Liver (tissue), 9 donors: Measurements from ENCODE around the gene FSD2. TPM values are rescaled to one million over a fixed set of nuclear protein-coding genes. Genes with fewer than 3 reads are reported as not detected.

Experiments
- DNase-seq: peaks from one replicate; pipeline ENCODE4 v3.0.0-alpha.2; 2017; ENCODE audit warnings: low spot score
- H3K27ac ChIP-seq, 2 donors: one replicate each; pipeline ENCODE4 v1.7.0; 2013; ENCODE audit warnings: inconsistent platforms in 2 of 2, low read length in 2 of 2, control low read depth in 1 of 2, low read depth in 1 of 2, mild to moderate bottlenecking in 1 of 2
- H3K27me3 ChIP-seq, 4 donors: one replicate each; pipeline versions ENCODE4 v1.6.1 to v1.7.0; 2013; ENCODE audit warnings: low read length in 3 of 4, inconsistent platforms in 1 of 4, mild to moderate bottlenecking in 1 of 4, moderate library complexity in 1 of 4; ENCODE audit not compliant: control insufficient read depth in 4 of 4, insufficient read depth in 4 of 4
- H3K36me3 ChIP-seq, 4 donors: one replicate each; pipeline versions ENCODE4 v1.6.1 to v1.7.0; 2013; ENCODE audit warnings: low read length in 3 of 4, mild to moderate bottlenecking in 3 of 4, low read depth in 1 of 4, moderate library complexity in 1 of 4; ENCODE audit not compliant: control insufficient read depth in 4 of 4, insufficient read depth in 3 of 4
- H3K4me1 ChIP-seq, 4 donors: one replicate each; pipeline versions ENCODE4 v1.6.1 to v1.7.0; 2013; ENCODE audit warnings: low read length in 3 of 4, mild to moderate bottlenecking in 3 of 4, moderate library complexity in 1 of 4; ENCODE audit not compliant: control insufficient read depth in 4 of 4, insufficient read depth in 4 of 4
- H3K4me3 ChIP-seq, 3 donors: one replicate each; pipeline versions ENCODE4 v1.6.1 to v1.7.0; 2013; ENCODE audit warnings: low read length in 3 of 3, control low read depth in 1 of 3, low read depth in 1 of 3, mild to moderate bottlenecking in 1 of 3
- H3K9ac ChIP-seq, 2 donors: one replicate each; pipeline ENCODE4 v1.7.0; 2013; ENCODE audit warnings: low read length in 2 of 2, mild to moderate bottlenecking in 2 of 2, moderate library complexity in 2 of 2, control low read depth in 1 of 2, low read depth in 1 of 2
- H3K9me3 ChIP-seq, 4 donors: one replicate each; pipeline versions ENCODE4 v1.6.1 to v1.7.0; 2013; ENCODE audit warnings: low read length in 3 of 4; ENCODE audit not compliant: control insufficient read depth in 4 of 4
- ATF3 ChIP-seq: IDR thresholded peaks from 2 replicates; pipeline ENCODE4 v1.6.1; 2016; ENCODE audit warnings: antibody characterized with exemption
- CTCF ChIP-seq: fragments of 150-350 bp; IDR thresholded peaks from 2 replicates; pipeline ENCODE4 v1.5.1; 2017; ENCODE audit warnings: improper control_type of control experiment, low read depth, low read length; ENCODE audit not compliant: missing input control
- EGR1 ChIP-seq, 2 donors: IDR thresholded peaks; 2 replicates each; pipeline ENCODE4 v1.6.1; 2016 to 2018; ENCODE audit warnings: antibody characterized with exemption in 2 of 2, low read depth in 2 of 2
- FOXA1 ChIP-seq: IDR thresholded peaks from 2 replicates; pipeline ENCODE4 v1.6.1; 2016; ENCODE audit warnings: antibody characterized with exemption
- FOXA2 ChIP-seq: IDR thresholded peaks from 2 replicates; pipeline ENCODE4 v1.6.1; 2016; ENCODE audit warnings: antibody characterized with exemption
- GABPA ChIP-seq, 2 donors: IDR thresholded peaks in 1 of 2; conservative IDR thresholded peaks in 1 of 2; 2 replicates each; pipeline ENCODE4 v1.6.1; 2016; ENCODE audit warnings: antibody characterized with exemption in 2 of 2, mild to moderate bottlenecking in 1 of 2, moderate library complexity in 1 of 2
- HNF4A ChIP-seq, 2 donors: conservative IDR thresholded peaks; 2 replicates each; pipeline ENCODE4 v1.6.1; 2016; ENCODE audit warnings: antibody characterized with exemption in 2 of 2, mild to moderate bottlenecking in 2 of 2
- HNF4G ChIP-seq: IDR thresholded peaks from 2 replicates; pipeline ENCODE4 v1.6.1; 2016; ENCODE audit warnings: antibody characterized with exemption
- JUND ChIP-seq, 2 donors: IDR thresholded peaks; 2 replicates each; pipeline ENCODE4 v1.6.1; 2016; ENCODE audit warnings: antibody characterized with exemption in 2 of 2
- NR2F2 ChIP-seq: IDR thresholded peaks from 2 replicates; pipeline ENCODE4 v1.6.1; 2016; ENCODE audit warnings: antibody characterized with exemption
- RAD21 ChIP-seq, 2 donors: IDR thresholded peaks; 2 replicates each; pipeline ENCODE4 v1.6.1; 2016; ENCODE audit warnings: antibody characterized with exemption in 2 of 2, mild to moderate bottlenecking in 2 of 2
- RXRA ChIP-seq, 2 donors: IDR thresholded peaks; 2 replicates each; pipeline ENCODE4 v1.6.1; 2017 to 2018; ENCODE audit warnings: antibody characterized with exemption in 2 of 2, mild to moderate bottlenecking in 1 of 2
- SP1 ChIP-seq: IDR thresholded peaks from 2 replicates; pipeline ENCODE4 v1.6.1; 2018; ENCODE audit warnings: antibody characterized with exemption, mild to moderate bottlenecking
- TAF1 ChIP-seq: conservative IDR thresholded peaks from 2 replicates; pipeline ENCODE4 v1.6.1; 2016; ENCODE audit warnings: antibody characterized with exemption, mild to moderate bottlenecking
- YY1 ChIP-seq: IDR thresholded peaks from 2 replicates; pipeline ENCODE4 v1.6.1; 2016; ENCODE audit warnings: antibody characterized with exemption, mild to moderate bottlenecking
- WGBS: extraction: QIAGEN DNeasy Blood & Tissue Kit; methylation state at CpG from one replicate; pipeline ENCODE4 v1.1.7; 2013; 5-methylcytosine and 5-hydroxymethylcytosine counted together
- polyA plus RNA-seq, 2 donors: library from polyadenylated mRNA; stranded (reverse) in 1 of 2; unstranded in 1 of 2; fragments of 200-250 nt in 1 of 2; fragments of >200 nt in 1 of 2; fragmentation: Nextera tagmentation in 1 of 2; extraction: Ambion mirVana in 1 of 2; gene quantifications; one replicate each; pipeline versions ENCODE4 v1.2.1 to v1.2.3, GENCODE V29; 2013 to 2015
- total RNA-seq, 2 donors: library from RNA; depleted of rRNA; stranded (reverse); fragments of >200 nt; gene quantifications; one replicate each; pipeline ENCODE4 v1.2.3, GENCODE V29; 2014
- TF ChIP-seq, protein P1 (sequence below): IDR thresholded peaks from 2 replicates; pipeline ENCODE4 v1.6.1; 2016; ENCODE audit warnings: antibody characterized with exemption
- TF ChIP-seq, protein P2 (sequence below): IDR thresholded peaks from 2 replicates; pipeline ENCODE4 v1.6.1; 2016; ENCODE audit warnings: antibody characterized with exemption, mild to moderate bottlenecking
- TF ChIP-seq, protein P3 (sequence below): IDR thresholded peaks from 2 replicates; pipeline ENCODE4 v1.6.1; 2016; ENCODE audit warnings: antibody characterized with exemption
- donor health status: healthy.
- donor health status: healthy.
- donor health status: healthy.
- donor health status: healthy.
- donor health status: healthy.

The FSD2 gene
- total and polyA plus RNA-seq, 4 donors: under 0.01 to 0.10 (median 0.05) TPM; not detected in 1

GRCh38 chr15:82802497-82802896 lies 3.4 kb downstream of the FSD2 start:
- H3K9ac ChIP-seq: no peak overlapping the region
- no peak for DNase-seq

DNA sequence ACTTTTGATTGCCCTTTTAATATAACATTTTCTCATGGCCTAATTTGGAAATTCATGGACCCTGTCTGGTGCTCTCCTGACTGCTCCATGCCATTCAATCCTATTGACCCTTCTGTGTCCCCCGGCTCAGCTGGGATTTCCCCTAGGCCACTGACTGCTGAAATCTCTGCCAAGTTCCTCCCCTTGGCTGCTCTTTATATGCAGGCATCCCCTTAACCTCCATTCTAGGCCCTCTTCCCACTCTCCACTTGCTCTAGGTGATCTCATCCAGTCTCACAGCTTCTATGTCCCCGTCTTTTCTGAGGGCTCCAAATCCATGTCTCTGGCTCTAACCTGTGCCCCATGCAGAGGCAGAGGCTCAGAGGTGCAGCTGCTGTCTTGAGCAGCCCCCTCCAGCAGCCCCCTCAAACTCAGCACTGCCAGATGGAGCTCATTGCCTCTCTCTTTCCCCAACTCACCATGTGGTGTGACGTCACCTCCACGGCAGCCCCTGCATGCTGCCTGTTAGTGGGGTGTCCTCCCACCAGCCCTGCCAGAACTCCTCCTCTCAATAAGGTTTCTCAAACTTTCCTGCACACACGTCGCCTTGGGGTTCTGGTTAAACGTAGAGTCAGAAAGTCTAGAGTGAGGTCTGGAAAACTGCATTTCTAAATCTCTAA lies 6.6 kb downstream of the FSD2 start:
- DNase-seq: no peak
- Histone ChIP-seq H3K27ac (no peak overlapping the region), H3K27me3 (no peaks in the 10 kb centered on the region), H3K4me1 (no peaks in the 10 kb centered on the region), H3K36me3 (no peaks in the 10 kb centered on the region), H3K4me3 (no peak overlapping the region), H3K9ac (no peak overlapping the region), H3K9me3 (no peaks in the 10 kb centered on the region)
- WGBS: 80% methylated on average over 7 of the region's 7 CpGs
- no peak for TF ChIP-seq RAD21 (IDR thresholded peaks at IDR 0.05)
- no peak for TF ChIP-seq CTCF
- TF ChIP-seq, protein P1, sequence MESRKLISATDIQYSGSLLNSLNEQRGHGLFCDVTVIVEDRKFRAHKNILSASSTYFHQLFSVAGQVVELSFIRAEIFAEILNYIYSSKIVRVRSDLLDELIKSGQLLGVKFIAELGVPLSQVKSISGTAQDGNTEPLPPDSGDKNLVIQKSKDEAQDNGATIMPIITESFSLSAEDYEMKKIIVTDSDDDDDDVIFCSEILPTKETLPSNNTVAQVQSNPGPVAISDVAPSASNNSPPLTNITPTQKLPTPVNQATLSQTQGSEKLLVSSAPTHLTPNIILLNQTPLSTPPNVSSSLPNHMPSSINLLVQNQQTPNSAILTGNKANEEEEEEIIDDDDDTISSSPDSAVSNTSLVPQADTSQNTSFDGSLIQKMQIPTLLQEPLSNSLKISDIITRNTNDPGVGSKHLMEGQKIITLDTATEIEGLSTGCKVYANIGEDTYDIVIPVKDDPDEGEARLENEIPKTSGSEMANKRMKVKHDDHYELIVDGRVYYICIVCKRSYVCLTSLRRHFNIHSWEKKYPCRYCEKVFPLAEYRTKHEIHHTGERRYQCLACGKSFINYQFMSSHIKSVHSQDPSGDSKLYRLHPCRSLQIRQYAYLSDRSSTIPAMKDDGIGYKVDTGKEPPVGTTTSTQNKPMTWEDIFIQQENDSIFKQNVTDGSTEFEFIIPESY: no peak
- no peak for TF ChIP-seq HNF4G
- TF ChIP-seq HNF4A (conservative IDR thresholded peaks at IDR 0.05): no peak
- TF ChIP-seq TAF1: no peak
- no peak for TF ChIP-seq FOXA2
- TF ChIP-seq SP1: no peak
- no peak for TF ChIP-seq RXRA (IDR thresholded peaks at IDR 0.05)
- TF ChIP-seq GABPA (IDR thresholded peaks at IDR 0.05 in 1 of 2, conservative IDR thresholded peaks at IDR 0.05 in 1 of 2): no peak
- no peak for TF ChIP-seq YY1

More at GRCh38 chr15:82802497-82802896, 3.4 kb downstream of the FSD2 start:
- H3K36me3 ChIP-seq: no peaks in the 10 kb centered on the region
- no peak overlapping the region for H3K27ac ChIP-seq
- 84% methylated on average over 1 of the region's 1 CpG for WGBS
- no peaks in the 10 kb centered on the region for H3K27me3 ChIP-seq
- TF ChIP-seq JUND (IDR thresholded peaks at IDR 0.05) (no peak), HNF4A (conservative IDR thresholded peaks at IDR 0.05) (no peak), ATF3 (no peak), GABPA (IDR thresholded peaks at IDR 0.05 in 1 of 2, conservative IDR thresholded peaks at IDR 0.05 in 1 of 2) (no peak), RAD21 (IDR thresholded peaks at IDR 0.05) (no peak), NR2F2 (no peak), SP1 (no peak), FOXA1 (no peak), EGR1 (IDR thresholded peaks at IDR 0.05; ENCODE audit: low read depth in 2 of 2) (no peak), HNF4G (no peak), TAF1 (no peak), RXRA (IDR thresholded peaks at IDR 0.05) (no peak), FOXA2 (no peak)
- TF ChIP-seq, protein P1: no peak
- TF ChIP-seq, protein P2, sequence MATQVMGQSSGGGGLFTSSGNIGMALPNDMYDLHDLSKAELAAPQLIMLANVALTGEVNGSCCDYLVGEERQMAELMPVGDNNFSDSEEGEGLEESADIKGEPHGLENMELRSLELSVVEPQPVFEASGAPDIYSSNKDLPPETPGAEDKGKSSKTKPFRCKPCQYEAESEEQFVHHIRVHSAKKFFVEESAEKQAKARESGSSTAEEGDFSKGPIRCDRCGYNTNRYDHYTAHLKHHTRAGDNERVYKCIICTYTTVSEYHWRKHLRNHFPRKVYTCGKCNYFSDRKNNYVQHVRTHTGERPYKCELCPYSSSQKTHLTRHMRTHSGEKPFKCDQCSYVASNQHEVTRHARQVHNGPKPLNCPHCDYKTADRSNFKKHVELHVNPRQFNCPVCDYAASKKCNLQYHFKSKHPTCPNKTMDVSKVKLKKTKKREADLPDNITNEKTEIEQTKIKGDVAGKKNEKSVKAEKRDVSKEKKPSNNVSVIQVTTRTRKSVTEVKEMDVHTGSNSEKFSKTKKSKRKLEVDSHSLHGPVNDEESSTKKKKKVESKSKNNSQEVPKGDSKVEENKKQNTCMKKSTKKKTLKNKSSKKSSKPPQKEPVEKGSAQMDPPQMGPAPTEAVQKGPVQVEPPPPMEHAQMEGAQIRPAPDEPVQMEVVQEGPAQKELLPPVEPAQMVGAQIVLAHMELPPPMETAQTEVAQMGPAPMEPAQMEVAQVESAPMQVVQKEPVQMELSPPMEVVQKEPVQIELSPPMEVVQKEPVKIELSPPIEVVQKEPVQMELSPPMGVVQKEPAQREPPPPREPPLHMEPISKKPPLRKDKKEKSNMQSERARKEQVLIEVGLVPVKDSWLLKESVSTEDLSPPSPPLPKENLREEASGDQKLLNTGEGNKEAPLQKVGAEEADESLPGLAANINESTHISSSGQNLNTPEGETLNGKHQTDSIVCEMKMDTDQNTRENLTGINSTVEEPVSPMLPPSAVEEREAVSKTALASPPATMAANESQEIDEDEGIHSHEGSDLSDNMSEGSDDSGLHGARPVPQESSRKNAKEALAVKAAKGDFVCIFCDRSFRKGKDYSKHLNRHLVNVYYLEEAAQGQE: no peak
- TF ChIP-seq, protein P3, sequence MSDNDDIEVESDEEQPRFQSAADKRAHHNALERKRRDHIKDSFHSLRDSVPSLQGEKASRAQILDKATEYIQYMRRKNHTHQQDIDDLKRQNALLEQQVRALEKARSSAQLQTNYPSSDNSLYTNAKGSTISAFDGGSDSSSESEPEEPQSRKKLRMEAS: no peak
- no peak overlapping the region for H3K4me3 ChIP-seq
- no peaks in the 10 kb centered on the region for H3K4me1 ChIP-seq
- no peaks in the 10 kb centered on the region for H3K9me3 ChIP-seq
